Stimulated activated CD8-positive, alpha-beta memory T cell treated with anti-CD3 and anti-CD28 coated beads, Interleukin-4, amount 100 ng/mL, for 1 hour (primary cell): ENCODE results near the gene OR8B4.
"Not testable (repeated sequence)": the region's sequence is repeated elsewhere in the genome, so short reads cannot be mapped to it uniquely, and the experiment has no call there.

ENCODE experiments used
- DNase-seq, 2 donors: peaks; one replicate each; pipeline ENCODE4 v3.0.0-alpha.2; 2020; ENCODE audit warnings: low read depth in 2 of 2, low spot score in 1 of 2

OR8B4 gene

DNA sequence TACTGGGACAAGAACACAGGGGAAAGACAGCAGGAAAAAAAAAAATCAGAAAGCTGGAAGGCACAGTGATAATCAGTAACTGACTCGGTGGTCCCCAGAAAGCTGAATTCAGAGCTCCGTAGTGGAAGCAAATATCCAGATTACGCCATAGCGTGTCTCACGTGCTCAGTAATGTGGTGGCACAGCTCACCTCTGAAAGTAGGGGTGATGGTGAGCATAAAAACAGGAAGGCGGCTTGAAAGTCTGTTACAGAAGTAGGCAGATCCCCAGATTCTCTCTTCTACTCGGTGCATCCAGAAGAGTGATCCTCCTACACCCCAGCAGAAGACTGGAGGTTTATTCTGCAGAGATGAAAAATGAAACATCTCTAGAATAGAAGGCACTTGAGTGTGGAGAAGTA is 14.8 kb downstream of the OR8B4 start:
- no peak for DNase-seq

DNA sequence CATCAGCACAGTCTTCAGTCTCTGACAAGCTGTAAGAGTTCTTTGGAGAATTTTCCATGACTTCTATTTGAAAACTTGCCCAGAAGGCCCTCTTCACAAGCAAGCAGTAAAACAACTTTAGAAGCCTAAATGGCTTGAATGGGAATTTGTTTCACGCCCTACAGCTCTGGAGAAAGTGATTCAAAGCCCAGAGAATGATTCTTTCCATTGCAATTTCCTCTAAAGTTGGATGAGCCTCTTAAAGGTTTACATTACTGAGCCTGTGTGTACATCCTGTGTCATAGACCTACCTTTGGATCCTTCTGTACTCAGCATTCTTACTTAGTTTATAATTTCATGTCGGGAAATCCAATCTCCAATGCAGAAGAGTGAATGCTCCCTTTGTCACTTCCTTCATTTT is 19.1 kb downstream of the OR8B4 start:
- DNase-seq: no peak

DNA sequence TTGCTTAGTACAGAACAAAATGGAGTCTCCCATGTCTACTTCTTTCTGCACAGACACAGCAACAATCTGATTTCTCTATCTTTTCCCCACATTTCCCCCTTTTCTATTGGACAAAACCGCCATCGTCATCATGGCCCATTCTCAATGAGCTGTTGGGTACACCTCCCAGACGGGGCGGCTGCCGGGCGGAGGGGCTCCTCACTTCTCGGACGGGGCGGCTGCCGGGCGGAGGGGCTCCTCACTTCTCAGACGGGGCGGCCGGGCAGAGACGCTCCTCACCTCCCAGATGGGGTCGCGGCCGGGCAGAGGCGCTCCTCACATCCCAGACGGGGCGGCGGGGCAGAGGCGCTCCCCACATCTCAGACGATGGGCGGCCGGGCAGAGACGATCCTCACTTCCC is 21.5 kb downstream of the OR8B4 start:
- DNase-seq: not testable (repeated sequence)

DNA sequence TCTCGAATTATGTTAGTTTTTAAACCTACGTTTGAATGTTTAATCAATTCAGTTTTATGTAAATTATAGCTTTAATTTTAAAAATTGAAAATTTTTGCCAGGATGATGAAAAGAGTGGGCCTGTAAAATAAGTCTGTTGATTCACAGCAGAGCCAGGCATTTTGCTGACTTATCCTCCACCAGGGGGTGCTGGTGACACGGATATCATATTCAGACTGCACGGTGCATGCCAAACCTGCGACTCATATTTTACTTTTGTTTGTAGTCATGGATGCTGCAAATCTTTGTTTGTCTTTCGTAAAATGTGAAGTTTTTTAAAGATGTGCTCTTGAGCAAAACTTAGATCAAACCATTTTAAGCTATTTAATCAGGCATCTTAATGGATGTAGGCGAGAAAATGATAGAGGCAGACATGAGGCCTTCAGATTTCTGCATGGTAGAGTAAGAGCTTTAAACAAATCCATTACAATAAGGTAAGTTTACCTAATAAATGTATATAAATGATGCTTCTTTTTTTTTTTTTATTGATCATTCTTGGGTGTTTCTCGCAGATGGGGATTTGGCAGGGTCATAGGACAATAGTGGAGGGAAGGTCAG is 22.2 kb downstream of the OR8B4 start:
- peak in 1 of 2 donors; percentile 3 for DNase-seq

DNA sequence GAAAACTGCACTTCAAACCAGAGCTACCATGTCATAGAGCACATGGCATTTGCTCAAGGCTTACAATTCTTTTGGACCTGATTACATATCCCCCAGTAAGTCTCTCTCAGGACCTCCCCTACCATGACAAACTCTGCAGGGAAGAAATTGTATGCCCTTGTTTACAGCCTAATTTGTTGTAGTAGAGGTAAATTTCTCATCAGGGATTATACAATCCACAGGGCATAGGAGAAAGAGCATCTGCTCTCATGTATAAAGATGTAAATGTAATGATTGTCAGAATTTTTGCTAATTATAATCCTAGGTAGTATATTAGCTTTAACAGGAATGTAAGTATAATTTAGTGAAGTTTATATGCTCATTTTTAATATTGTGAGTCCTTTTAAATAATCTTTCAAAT is 25.7 kb downstream of the OR8B4 start, which contains the start of gene OR8B3:
Gene OR8B3, minus strand, starts transcription at position 101 of the 400 bp plus-strand sequence. CDS start 1,673 bp downstream, outside the sequence.
- no peak for DNase-seq

DNA sequence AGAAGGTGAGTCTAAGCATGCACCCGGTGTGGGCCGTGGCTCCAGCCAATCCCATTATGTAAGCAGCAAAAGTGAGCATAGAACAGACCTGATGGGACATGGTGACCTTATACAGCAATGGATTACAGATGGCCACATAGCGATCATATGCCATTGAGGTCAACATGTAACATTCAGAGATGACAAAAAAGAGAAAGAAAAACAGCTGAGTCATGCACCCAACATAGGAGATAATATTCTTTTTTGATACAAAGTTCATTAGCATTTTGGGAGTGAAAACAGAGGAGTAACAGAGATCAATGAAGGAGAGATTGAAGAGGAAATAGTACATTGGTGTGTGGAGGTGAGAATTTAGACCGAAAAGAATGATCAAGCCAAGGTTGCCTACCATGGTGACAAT is 27.8 kb downstream of the OR8B4 start:
- DNase-seq: not testable (repeated sequence)

DNA sequence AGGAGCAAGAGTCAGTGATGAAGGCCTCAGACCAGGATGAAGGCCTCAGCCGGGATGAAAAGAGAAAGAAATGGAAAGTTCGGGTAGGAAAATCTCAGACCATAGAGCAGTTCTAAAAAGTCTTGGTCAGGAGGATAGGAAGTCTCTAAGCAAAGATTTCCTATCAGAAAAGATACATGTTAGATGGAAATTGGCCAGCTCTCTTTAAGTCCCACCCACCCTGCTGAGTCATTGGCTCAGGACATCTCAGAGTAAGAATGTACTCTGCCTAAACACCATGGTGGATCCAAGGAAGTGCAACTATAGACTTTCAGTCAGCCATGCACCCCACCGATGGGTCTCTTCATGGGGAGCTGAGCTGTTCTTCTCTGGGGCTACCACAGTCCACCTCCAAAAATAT is 30.3 kb downstream of the OR8B4 start:
- DNase-seq: no peak

DNA sequence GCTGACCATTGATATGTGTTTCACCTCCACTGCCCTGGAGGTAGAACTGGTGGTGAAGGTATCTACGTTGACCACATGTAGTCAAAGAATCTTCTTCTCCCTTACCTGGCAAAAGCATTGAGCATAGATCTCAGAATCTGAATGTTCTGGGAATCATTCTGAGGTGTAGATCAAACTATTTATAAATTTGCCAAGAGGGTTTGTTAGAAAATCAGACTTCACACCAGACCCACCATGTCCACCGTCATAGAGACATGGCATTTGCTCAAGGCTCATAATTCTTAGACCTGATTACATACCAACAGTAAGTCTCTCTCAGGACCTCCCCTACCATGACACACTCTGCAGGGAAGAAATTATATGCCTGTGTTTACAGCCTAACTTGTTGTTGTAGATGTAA is 40.3 kb downstream of the OR8B4 start, which contains the start of gene OR8B2:
Gene OR8B2, minus strand, starts transcription at position 101 of the 400 bp plus-strand sequence. CDS start 1,156 bp downstream, outside the sequence.
- DNase-seq: no peak

DNA sequence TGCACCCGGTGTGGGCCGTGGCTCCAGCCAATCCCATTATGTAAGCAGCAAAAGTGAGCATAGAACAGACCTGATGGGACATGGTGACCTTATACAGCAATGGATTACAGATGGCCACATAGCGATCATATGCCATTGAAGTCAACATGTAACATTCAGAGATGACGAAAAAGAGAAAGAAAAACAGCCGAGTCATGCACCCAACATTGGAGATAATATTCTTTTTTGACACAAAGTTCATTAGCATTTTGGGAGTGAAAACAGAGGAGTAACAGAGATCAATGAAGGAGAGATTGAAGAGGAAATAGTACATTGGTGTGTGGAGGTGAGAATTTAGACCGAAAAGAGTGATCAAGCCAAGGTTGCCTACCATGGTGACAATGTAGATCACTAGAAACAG is 41.8 kb downstream of the OR8B4 start:
- DNase-seq: not testable (repeated sequence)

DNA sequence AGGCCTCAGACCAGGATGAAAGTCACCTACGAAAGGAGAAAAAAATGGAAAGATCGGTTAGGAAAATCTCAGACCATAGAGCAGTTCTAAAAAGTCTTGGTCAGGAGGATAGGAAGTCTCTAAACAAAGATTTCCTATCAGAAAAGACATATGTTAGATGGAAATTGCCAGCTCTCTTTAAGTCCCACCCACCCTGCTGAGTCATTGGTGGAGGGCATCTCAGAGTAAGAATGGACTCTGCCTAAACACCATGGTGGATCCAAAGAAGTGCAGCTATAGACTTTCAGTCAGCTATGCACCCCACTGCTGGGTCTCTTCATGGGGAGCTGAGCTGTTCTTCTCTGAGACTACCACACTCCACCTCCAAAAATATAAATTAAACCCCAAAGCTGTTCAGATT is 44.1 kb downstream of the OR8B4 start:
- no peak for DNase-seq

DNA sequence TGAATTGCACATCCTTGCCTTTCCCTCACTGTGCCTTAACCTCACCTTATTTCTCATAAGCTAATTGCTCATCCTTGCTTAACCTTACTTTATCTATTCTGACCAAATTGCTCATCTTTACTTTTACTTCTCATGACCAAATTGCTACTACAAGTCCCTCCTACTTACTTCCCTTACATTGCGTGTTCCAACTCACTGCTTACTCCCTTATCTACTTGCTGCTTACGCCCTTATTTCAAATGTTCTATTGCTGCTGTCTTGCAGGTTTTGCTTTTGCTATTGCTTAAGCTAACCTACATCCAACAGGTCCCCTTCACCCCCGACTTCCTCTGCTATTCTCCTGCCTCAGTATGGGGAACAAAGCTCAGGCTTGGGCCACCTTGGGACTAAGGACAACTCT is 48.4 kb downstream of the OR8B4 start:
- no peak for DNase-seq
